HK-2 (cell line): ENCODE data around the gene RDH5.

Experiments used
- DNase-seq: peaks from one replicate; pipeline ENCODE4 v3.0.0-alpha.2; 2018; ENCODE audit not compliant: unreplicated experiment

The RDH5 gene

GRCh38 chr12:55696141-55696540 is 24.1 kb upstream of the RDH5 start:
- no peak for DNase-seq

- DNase-seq, result no peak
Observed at GRCh38 chr12:55696796-55697462, 23.3 kb upstream of the RDH5 start.

DNA sequence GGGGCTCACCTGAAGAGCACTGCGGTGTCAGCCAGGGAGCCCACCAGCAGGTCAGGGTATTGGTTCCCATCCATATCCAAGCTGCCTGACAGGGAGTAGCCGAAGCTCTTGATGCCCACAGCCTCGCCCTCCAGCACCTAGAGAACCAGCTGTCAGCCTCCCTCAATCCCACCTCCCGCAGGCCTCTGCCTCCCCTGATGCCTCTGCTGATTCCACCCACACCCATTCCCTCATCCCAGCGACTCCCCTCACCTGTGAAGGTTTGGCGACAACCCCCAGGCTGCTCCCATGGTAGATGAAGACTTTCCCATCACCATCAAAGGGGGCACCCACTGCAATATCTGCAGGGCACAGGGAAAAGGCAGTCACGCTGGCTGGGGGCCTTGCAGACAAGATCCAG is 22.5 kb upstream of the RDH5 start:
- DNase-seq, result no peak

GRCh38 chr12:55698241-55698955 is 21.8 kb upstream of the RDH5 start:
- DNase-seq, result no peak

GRCh38 chr12:55698965-55699364 is 21.2 kb upstream of the RDH5 start:
- no peak for DNase-seq

GRCh38 chr12:55699471-55700055 is 20.6 kb upstream of the RDH5 start:
- no peak for DNase-seq

- DNase-seq, result no peak
Observed at GRCh38 chr12:55700255-55701018, 19.8 kb upstream of the RDH5 start.

- no peak for DNase-seq
Observed at GRCh38 chr12:55702861-55703260, 17.3 kb upstream of the RDH5 start.

DNA sequence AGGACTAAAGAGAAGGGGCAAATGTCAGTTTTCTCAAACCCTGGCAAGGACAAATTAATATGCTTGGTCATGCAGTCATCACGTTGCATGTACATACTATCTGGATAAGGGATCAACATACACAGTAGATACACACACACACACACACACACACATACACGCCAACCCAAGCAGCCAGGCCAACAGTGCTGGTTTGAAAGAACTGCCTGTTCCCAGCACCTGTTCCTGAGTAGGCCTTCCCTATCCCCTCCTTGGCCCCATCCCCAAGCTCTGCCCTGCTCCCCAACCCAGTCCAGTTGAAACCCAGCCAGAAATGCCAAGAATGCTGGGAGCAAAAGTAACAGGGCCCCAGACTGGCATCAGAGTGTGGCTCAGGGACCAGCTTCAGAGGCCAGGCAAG is 16.9 kb upstream of the RDH5 start:
- DNase-seq, result no peak

GRCh38 chr12:55703901-55704761 is 16.1 kb upstream of the RDH5 start:
- no peak for DNase-seq

GRCh38 chr12:55704824-55705718 is 15.1 kb upstream of the RDH5 start:
- no peak for DNase-seq

- no peak for DNase-seq
Observed at GRCh38 chr12:55705782-55706402, 14.3 kb upstream of the RDH5 start.

DNA sequence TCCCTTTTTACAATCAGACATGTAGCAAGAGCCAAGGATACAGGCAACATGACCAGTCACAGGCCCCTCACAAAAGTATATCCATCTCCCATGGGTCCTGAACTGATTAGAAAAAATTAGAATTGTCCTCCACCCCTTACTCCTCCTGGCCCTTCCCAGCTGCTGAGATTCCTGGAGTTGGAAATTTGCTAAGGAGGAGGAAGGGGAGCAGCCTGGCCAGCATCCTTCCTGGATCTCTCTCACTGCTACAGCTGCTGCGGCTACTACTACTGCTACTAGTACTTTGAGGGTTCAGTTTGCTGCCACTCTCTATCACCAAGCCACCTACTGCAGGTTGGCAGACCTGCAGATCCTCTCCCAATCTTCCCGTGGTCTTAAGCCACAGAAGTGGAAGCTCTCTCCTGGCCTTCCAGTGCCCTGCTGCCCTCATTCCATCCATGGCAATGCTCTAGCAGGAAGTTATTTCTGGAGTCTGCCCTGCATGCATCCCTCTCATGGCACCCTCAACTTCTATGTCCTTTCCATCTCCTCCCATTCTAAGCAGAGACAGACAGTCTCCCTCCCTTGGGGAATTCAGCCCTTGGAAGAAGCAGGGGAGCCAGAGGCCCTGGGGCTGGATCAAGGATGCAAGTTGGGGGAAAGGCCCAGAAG is 13.5 kb upstream of the RDH5 start:
- no peak for DNase-seq

GRCh38 chr12:55707219-55707671 is 12.9 kb upstream of the RDH5 start:
- DNase-seq, result peak; percentile 17

- DNase-seq, result peak; percentile 35
Observed at GRCh38 chr12:55707841-55708694, 12.1 kb upstream of the RDH5 start, which contains the start of gene ITGA7. TSS of gene ITGA7 (minus strand) at chr12:55707904. CDS start at chr12:55707682, 222 bp downstream.

DNA sequence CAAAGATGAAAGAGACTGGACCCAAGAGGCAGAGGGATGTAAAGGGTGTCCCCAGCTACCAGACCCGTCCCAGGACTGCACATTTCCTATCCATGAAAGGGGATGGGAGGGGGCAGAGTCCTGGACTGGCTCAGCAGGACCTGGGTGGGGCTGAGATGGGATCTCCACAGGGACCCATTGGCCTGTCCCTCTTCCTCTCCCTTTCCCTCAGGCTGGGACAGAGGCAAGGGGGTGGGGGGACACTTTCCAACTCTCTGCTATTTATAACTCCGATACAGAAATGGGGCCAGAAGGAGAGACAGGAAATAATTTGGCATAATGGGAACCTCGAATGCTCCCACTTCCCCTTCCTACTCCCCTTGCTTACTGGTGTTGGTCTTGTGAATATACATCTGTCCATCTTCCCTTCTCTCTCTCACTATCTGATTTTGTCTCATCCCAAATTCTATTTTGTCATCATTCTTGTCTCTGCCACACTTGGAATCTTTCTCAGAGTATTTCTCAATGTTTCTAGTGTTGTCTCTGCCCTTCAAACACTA is 11.4 kb upstream of the RDH5 start:
- DNase-seq, result no peak

DNA sequence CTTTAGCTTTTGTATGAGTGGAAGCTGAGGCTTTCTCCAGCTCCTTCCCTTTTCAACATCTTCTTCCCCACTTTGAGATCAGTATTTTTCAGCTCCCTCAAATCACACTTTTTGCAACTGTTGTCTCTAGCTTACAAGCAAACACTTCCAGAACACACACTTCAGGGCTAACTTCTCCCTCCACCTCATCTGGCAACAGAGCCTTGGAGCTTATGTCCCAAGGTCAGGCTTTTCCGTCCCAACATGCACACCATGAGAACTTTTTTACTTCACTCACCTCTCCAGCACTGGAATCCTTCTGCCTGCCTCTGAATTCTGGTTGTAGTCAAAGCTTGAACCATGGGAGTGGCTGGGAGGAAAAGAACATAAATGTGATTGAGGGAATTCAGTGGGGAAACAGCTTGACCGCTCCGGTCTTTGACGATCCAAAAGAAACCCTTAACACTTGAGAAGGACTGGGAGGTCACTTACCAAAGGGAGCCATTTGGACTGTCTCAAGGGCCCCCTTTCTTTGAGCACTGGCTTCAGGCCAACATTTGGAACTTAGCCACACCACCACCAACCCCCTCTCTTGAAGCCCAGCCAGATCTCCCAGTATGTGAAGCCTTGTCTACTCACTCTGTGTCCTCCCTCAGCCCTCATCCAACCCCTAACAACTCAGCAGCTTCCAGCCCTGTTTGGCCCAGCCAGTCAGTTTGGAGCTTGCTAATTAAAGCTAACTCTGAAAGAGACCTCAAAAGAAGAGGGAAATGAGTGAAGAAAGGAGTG is 8.2 kb upstream of the RDH5 start:
- no peak for DNase-seq
